ENCODE measurements around the gene ASS1. TPM values are rescaled to one million over a fixed set of nuclear protein-coding genes. Genes with fewer than 3 reads are reported as not detected.
A peak's percentile ranks its signal among the peaks of the same experiment; 100 is the strongest.

Gene ASS1
- total and polyA plus RNA-seq, 2 of the 13 experiments (the other 11 are each of a cell fraction or from before 2014, with no cell fraction given), result 77.6 to 122 TPM

- no peak for TF ChIP-seq ETV6 (CRISPR knock-in tag; conservative IDR thresholded peaks at IDR 0.05)
- peak; percentile 50; the same call in 1 of the 2 replicates for TF ChIP-seq ZBTB20 (CRISPR knock-in tag; IDR thresholded peaks at IDR 0.05; ENCODE audit: borderline replicate concordance, low read depth)
- no peak; the same call in 1 of the 2 replicates for TF ChIP-seq PHF21A (CRISPR knock-in tag; IDR thresholded peaks at IDR 0.05)
- no peak for TF ChIP-seq ZNF235 (CRISPR knock-in tag; IDR thresholded peaks at IDR 0.05; ENCODE audit: borderline replicate concordance)
- TF ChIP-seq ZNF597 (CRISPR knock-in tag; IDR thresholded peaks at IDR 0.05), result no peak
- TF ChIP-seq PRDM15 (CRISPR knock-in tag; IDR thresholded peaks at IDR 0.05), result no peak
- TF ChIP-seq PTBP1 (IDR thresholded peaks at IDR 0.05; ENCODE audit: low read depth, low read length, poor library complexity, severe bottlenecking), result no peak
- TF ChIP-seq BCL6 (CRISPR knock-in tag; IDR thresholded peaks at IDR 0.05), result no peak
- peak; percentile 40; the same call in 1 of the 2 replicates for TF ChIP-seq UBTF (CRISPR knock-in tag; IDR thresholded peaks at IDR 0.05)
- no peak for TF ChIP-seq ZNF75D (CRISPR knock-in tag; IDR thresholded peaks at IDR 0.05; ENCODE audit: borderline replicate concordance)
- TF ChIP-seq ZBTB40 (IDR thresholded peaks at IDR 0.05), result no peak
- TF ChIP-seq ZBTB40 (CRISPR knock-in tag; IDR thresholded peaks at IDR 0.05), result peak; percentile 73
- no peak for TF ChIP-seq ARNT (IDR thresholded peaks at IDR 0.05)
Observed at GRCh38 chr9:130499804-130500263, 55.1 kb downstream of the ASS1 start (continued).

Data from HepG2 (cell line).